HG03571 (cell line): Measurements from ENCODE around the gene BRI3BP.
"Not testable (repeated sequence)": the region's sequence is repeated elsewhere in the genome, so short reads cannot be mapped to it uniquely, and the experiment has no call there.

Experiments used
- ATAC-seq: cut with Tn5 transposase; IDR thresholded peaks from one replicate; pipeline ENCODE4 v1.9.1; 2021; ENCODE audit not compliant: unreplicated experiment

The BRI3BP gene

GRCh38 chr12:124971603-124972002 lies 21.8 kb upstream of the BRI3BP start:
- no peak for ATAC-seq

- no peak for ATAC-seq
Observed at GRCh38 chr12:124972211-124972610, 21.2 kb upstream of the BRI3BP start.

- no peak for ATAC-seq
Observed at GRCh38 chr12:124975276-124975675, 18.2 kb upstream of the BRI3BP start.

GRCh38 chr12:124976999-124977398 lies 16.4 kb upstream of the BRI3BP start:
- ATAC-seq, result no peak

- no peak for ATAC-seq
Observed at GRCh38 chr12:124979568-124979967, 13.9 kb upstream of the BRI3BP start.

GRCh38 chr12:124980098-124980892 lies 13.2 kb upstream of the BRI3BP start:
- ATAC-seq, result no peak

GRCh38 chr12:124986876-124987275 lies 6.6 kb upstream of the BRI3BP start:
- not testable (repeated sequence) for ATAC-seq

GRCh38 chr12:124992874-124993625 lies 395 bp upstream of the BRI3BP start:
- no peak for ATAC-seq

GRCh38 chr12:124994437-124994975 lies 1.1 kb downstream of the BRI3BP start:
- ATAC-seq, result peak; percentile 32

GRCh38 chr12:124995200-124995961 lies 1.9 kb downstream of the BRI3BP start:
- ATAC-seq, result no peak

GRCh38 chr12:124998705-124999104 lies 5.3 kb downstream of the BRI3BP start:
- ATAC-seq, result no peak

- ATAC-seq, result no peak
Observed at GRCh38 chr12:125001636-125002035, 8.2 kb downstream of the BRI3BP start.

GRCh38 chr12:125003021-125003420 lies 9.6 kb downstream of the BRI3BP start:
- no peak for ATAC-seq

GRCh38 chr12:125004621-125005020 lies 11.2 kb downstream of the BRI3BP start:
- ATAC-seq, result no peak

GRCh38 chr12:125005652-125006051 lies 12.2 kb downstream of the BRI3BP start:
- ATAC-seq, result no peak

- no peak for ATAC-seq
Observed at GRCh38 chr12:125006365-125006764, 12.9 kb downstream of the BRI3BP start.

GRCh38 chr12:125013816-125014442 lies 20.5 kb downstream of the BRI3BP start:
- no peak for ATAC-seq

GRCh38 chr12:125014526-125014925 lies 21.1 kb downstream of the BRI3BP start:
- no peak for ATAC-seq

GRCh38 chr12:125015680-125016310 lies 22.4 kb downstream of the BRI3BP start:
- no peak for ATAC-seq

GRCh38 chr12:125017801-125018200 lies 24.4 kb downstream of the BRI3BP start:
- ATAC-seq, result no peak
